BLaER1 treated with 17β-estradiol and CSF1 and Interleukin-3, amounts not matched to agents 10 nM and 100 nM (cell line): Measurements from ENCODE around the gene HRCT1.
"Not testable (repeated sequence)": the region's sequence is repeated elsewhere in the genome, so short reads cannot be mapped to it uniquely, and the experiment has no call there.

Source experiments
- H3K27ac ChIP-seq, 11 experiments: shearing (Covaris generic); formaldehyde crosslinking; 2 replicates each; pipeline ENCODE4 v1.8.1; 2022
- H3K27me3 ChIP-seq, 11 experiments: shearing (Covaris generic); formaldehyde crosslinking; 2 replicates each; pipeline ENCODE4 v1.8.1; 2022
- H3K36me3 ChIP-seq, 11 experiments: shearing (Covaris generic); formaldehyde crosslinking; 2 replicates each; pipeline ENCODE4 v1.8.1; 2022
- H3K4me1 ChIP-seq, 10 experiments: shearing (Covaris generic); formaldehyde crosslinking; 2 replicates each; pipeline ENCODE4 v1.8.1; 2022
- H3K4me2 ChIP-seq, 11 experiments: shearing (Covaris generic); formaldehyde crosslinking; 2 replicates each; pipeline ENCODE4 v1.8.1; 2022
- H3K4me3 ChIP-seq, 10 experiments: shearing (Covaris generic); formaldehyde crosslinking; 2 replicates each; pipeline ENCODE4 v1.8.1; 2022
- H3K9ac ChIP-seq, 11 experiments: shearing (Covaris generic); formaldehyde crosslinking; 2 replicates each; pipeline ENCODE4 v1.8.1; 2022
- H3K9me3 ChIP-seq, 11 experiments: shearing (Covaris generic); formaldehyde crosslinking; replicated peaks in 1 of 11; 2 replicates each; pipeline ENCODE4 v1.8.1; 2022
- H4K20me1 ChIP-seq, 11 experiments: shearing (Covaris generic); formaldehyde crosslinking; 2 replicates each; pipeline ENCODE4 v1.8.1; 2022
- Cebpa-rat ChIP-seq, 11 experiments: shearing (Covaris generic); IDR thresholded peaks; 2 replicates each; pipeline ENCODE4 v1.8.1; 2022

HRCT1 gene

DNA sequence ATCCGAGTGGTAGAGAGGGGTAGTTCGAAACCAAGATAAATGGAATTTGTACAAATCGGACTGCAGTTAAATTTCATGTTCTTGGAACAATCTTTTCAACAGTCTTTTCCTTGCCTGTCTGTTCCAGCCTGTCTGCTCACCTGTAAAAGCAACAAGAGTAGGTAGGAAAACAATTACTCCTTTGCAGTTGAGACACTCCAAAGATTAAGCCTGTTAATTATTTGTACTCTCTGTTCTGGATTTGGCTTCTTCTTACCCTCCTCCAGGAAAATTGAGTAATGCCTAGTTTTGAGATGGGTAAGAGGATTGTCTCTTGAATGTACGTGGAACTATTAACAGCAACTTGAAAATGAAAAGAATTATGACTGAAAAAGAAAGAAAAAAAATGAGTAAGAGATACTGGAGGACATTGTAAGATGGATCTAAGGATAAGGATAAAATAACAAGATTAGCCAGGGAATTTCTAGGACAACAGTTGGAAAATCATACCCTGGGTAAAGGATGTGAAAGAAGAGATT lies 27.6 kb downstream of the HRCT1 start:
- Histone ChIP-seq H3K4me1 (peaks cover 20 to 31% (median 21%) of the 10 kb centered on the region in 10 experiments), H3K9ac (no peak overlapping the region), H3K27ac (no peak overlapping the region), H4K20me1 (no peaks in the 10 kb centered on the region), H3K9me3 (no peaks in the 10 kb centered on the region), H3K27me3 (no peaks in the 10 kb centered on the region), H3K4me2 (0 out of 22 replicates have a peak overlapping the region, but pooled peaks of 1 of the 11 experiments have one; percentile 16), H3K4me3 (no peak overlapping the region), H3K36me3 (no peaks in the 10 kb centered on the region)
- no peak for TF ChIP-seq Cebpa-rat (IDR thresholded peaks at IDR 0.05)

GRCh38 chr9:35934069-35934468 lies 28.1 kb downstream of the HRCT1 start:
- H3K27ac ChIP-seq, H3K9ac ChIP-seq, H3K27me3 ChIP-seq, H4K20me1 ChIP-seq, H3K4me3 ChIP-seq, H3K36me3 ChIP-seq, H3K4me2 ChIP-seq, H3K9me3 ChIP-seq: not testable (repeated sequence)
- peaks cover 20 to 36% (median 25%) of the 10 kb centered on the region in 10 experiments for H3K4me1 ChIP-seq

DNA sequence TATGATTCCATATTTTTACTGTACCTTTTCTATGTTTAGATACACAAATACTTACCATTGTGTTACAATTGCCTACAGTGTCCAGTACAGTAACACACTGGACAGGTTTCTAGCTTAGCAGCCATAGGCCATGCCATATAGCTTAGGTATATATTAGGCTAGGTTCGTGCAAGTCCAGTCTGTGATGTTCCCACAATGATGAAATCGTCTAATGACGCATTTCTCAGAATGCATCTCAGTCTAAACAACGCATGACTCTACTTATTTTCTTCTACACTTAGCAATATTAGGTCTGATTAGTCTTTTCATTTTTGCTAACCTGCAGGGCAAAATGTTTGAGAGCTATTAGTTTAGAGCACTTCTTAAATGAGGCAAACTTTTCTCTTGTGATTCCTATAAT lies 29.3 kb downstream of the HRCT1 start:
- peaks cover 20 to 42% (median 37%) of the 10 kb centered on the region in 10 experiments for H3K4me1 ChIP-seq
- TF ChIP-seq Cebpa-rat (IDR thresholded peaks at IDR 0.05) = no peak
- H3K4me3 ChIP-seq = no peak overlapping the region
- no peak overlapping the region for H3K27ac ChIP-seq
- H3K36me3 ChIP-seq = no peaks in the 10 kb centered on the region
- H3K9ac ChIP-seq = no peak overlapping the region
- H3K4me2 ChIP-seq = no peak overlapping the region
- H3K27me3 ChIP-seq = no peaks in the 10 kb centered on the region
- no peaks in the 10 kb centered on the region for H4K20me1 ChIP-seq
- H3K9me3 ChIP-seq = no peaks in the 10 kb centered on the region

DNA sequence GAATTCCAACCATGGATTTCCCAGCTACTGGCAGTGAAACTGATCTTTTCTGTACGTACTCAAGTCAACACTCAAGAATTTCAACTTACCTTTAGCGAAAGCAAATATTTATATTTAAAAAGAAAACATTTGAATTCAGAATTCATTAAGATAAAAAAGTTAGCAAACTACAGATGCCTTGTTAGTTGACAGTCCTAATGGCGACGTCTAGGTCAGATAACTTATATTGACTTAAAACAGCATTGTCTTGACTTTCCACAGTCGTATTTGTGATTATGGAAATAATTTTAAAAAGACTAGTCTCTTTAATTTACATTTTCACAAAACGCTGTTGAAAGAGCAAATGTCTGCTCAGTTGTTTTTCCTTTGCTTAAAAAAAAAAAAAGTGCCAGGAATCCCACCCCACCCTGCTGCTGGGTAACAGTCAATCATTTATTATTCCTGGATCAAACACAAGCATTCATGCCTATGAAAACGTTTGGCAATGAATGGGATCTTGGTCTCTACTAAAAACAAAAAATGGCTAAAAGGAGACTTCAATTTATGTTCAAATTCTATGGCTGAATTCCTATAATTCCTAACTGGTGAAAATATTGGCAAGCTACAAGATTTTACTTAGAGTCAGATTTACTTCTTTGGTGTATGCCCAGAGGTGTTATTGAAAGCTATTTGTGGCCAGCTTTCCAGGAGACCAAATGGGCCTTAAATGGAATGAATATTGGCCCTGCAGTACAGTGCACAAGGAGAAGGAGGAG lies 29.9 kb downstream of the HRCT1 start:
- no peak overlapping the region for H3K4me2 ChIP-seq
- H3K27ac ChIP-seq = no peak overlapping the region
- no peak overlapping the region for H3K9ac ChIP-seq
- peaks cover 26 to 48% (median 44%) of the 10 kb centered on the region in 10 experiments for H3K4me1 ChIP-seq
- no peaks in the 10 kb centered on the region for H3K9me3 ChIP-seq
- H3K27me3 ChIP-seq = no peaks in the 10 kb centered on the region
- no peak for TF ChIP-seq Cebpa-rat (IDR thresholded peaks at IDR 0.05)
- H4K20me1 ChIP-seq = no peaks in the 10 kb centered on the region
- H3K36me3 ChIP-seq = no peaks in the 10 kb centered on the region
- H3K4me3 ChIP-seq = no peak overlapping the region

GRCh38 chr9:35937227-35937626 lies 31.2 kb downstream of the HRCT1 start:
- peak overlapping the region in 2 of 11 experiments; percentile 37 to 66; a peak in 3 of 22 replicates for H3K27ac ChIP-seq
- no peaks in the 10 kb centered on the region for H3K36me3 ChIP-seq
- no peaks in the 10 kb centered on the region for H4K20me1 ChIP-seq
- H3K4me1 ChIP-seq = peaks cover 27 to 59% (median 50%) of the 10 kb centered on the region in 10 experiments
- peak overlapping the region; percentile 36 to 76 (median 70) for H3K4me2 ChIP-seq
- H3K27me3 ChIP-seq = no peaks in the 10 kb centered on the region
- H3K4me3 ChIP-seq = no peak overlapping the region
- no peak overlapping the region for H3K9ac ChIP-seq
- TF ChIP-seq Cebpa-rat (IDR thresholded peaks at IDR 0.05) = no peak
- no peaks in the 10 kb centered on the region for H3K9me3 ChIP-seq

GRCh38 chr9:35938474-35939356 lies 32.7 kb downstream of the HRCT1 start:
- H3K27me3 ChIP-seq = no peaks in the 10 kb centered on the region
- peak overlapping the region in 5 of 11 experiments; percentile 10 to 66 (median 57); a peak in 8 of 22 replicates for H3K27ac ChIP-seq
- H3K4me3 ChIP-seq = no peak overlapping the region
- no peaks in the 10 kb centered on the region for H3K9me3 ChIP-seq
- H3K4me2 ChIP-seq = peak overlapping the region; percentile 20 to 76 (median 70); a peak in 21 of 22 replicates
- no peaks in the 10 kb centered on the region for H3K36me3 ChIP-seq
- peak overlapping the region in 1 of 11 experiments; percentile 22; a peak in 1 of 22 replicates for H3K9ac ChIP-seq
- H3K4me1 ChIP-seq = peaks cover 27 to 55% (median 50%) of the 10 kb centered on the region in 10 experiments
- no peak for TF ChIP-seq Cebpa-rat (IDR thresholded peaks at IDR 0.05)
- H4K20me1 ChIP-seq = no peaks in the 10 kb centered on the region

DNA sequence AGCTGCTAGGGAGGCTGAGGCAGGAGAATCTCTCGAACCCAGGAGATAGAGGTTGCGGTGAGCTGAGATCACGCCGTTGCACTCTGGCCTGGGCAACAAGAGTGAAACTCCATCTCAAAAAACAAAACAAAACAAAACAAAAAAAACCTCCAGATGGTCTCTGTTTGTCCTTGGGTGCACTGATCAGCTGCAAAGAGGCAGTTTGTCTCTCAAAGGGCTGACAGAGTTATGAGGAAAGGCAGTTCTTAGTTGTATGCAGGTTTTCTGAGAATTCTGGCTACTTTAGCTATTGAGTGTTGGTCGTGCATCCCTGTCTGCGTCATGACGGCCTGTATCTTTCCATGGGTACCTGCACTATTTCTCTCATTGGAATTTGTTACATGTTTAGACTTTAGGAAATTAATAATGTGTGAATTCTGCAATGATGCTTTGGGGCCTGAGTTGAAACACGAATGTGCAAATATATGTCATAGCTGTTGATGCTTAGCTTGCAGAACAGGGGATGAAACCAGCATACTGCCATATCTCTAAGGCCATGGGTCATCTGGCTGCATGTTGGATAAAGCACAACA lies 33.8 kb downstream of the HRCT1 start:
- Histone ChIP-seq H3K36me3 (no peaks in the 10 kb centered on the region), H3K27ac (peak overlapping the region in 4 of 11 experiments; percentile 57 to 66 (median 61); a peak in 7 of 22 replicates), H3K4me2 (peak overlapping the region in 7 of 11 experiments; percentile 59 to 76 (median 71); a peak in 12 of 22 replicates), H3K4me3 (no peak overlapping the region), H3K4me1 (peaks cover 27 to 55% (median 50%) of the 10 kb centered on the region in 10 experiments), H3K9me3 (no peaks in the 10 kb centered on the region), H4K20me1 (no peaks in the 10 kb centered on the region), H3K9ac (no peak overlapping the region), H3K27me3 (no peaks in the 10 kb centered on the region)
- TF ChIP-seq Cebpa-rat (IDR thresholded peaks at IDR 0.05) = no peak

- peak overlapping the region in 6 of 11 experiments; percentile 1 to 66 (median 58); a peak in 8 of 22 replicates for H3K27ac ChIP-seq
- H3K9ac ChIP-seq = 0 out of 22 replicates have a peak overlapping the region, but pooled peaks of 1 of the 11 experiments have one; percentile 10
- no peaks in the 10 kb centered on the region for H4K20me1 ChIP-seq
- H3K9me3 ChIP-seq = no peaks in the 10 kb centered on the region
- no peaks in the 10 kb centered on the region for H3K27me3 ChIP-seq
- peak overlapping the region; percentile 8 to 76 (median 66); a peak in 20 of 22 replicates for H3K4me2 ChIP-seq
- no peak overlapping the region for H3K4me3 ChIP-seq
- H3K36me3 ChIP-seq = no peaks in the 10 kb centered on the region
- peaks cover 31 to 63% (median 58%) of the 10 kb centered on the region in 10 experiments for H3K4me1 ChIP-seq
- TF ChIP-seq Cebpa-rat (IDR thresholded peaks at IDR 0.05) = no peak
Measured at GRCh38 chr9:35940458-35941407, 34.7 kb downstream of the HRCT1 start.
